HL-60/S4 treated with phorbol 12-myristate 13-acetate at 8.2 ng/mL for 4 days and 3 days (cell line): Measurements from ENCODE around the gene EHMT1.

ENCODE experiments used
- in situ Hi-C: fragments of 300-500 bp; cut with MboI; formaldehyde crosslinking; loops from 2 replicates; pipeline ENCODE4 v1.15.0; 2022; ENCODE audit warnings: low sequenced_read_pairs

Gene EHMT1

DNA sequence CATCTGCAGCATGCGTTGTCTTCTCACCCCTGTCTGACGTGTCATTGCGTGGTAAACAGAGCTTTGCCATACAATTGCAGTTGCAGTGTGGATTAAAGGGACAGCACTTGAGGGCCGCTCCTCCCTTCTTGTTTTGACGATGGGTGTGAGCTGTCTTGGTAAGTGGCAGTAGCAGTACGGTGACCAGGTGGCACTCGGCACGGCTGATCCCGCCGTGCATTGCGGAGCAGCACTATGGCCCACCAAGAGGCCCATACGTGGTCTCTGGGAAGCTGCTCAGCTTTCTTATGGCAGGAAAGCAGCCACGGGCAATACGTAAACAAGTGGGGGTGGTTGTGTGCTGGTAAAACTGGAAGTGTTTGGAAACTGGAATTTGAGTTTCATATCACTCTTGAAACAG is 25.1 kb downstream of the EHMT1 start:
- in situ Hi-C loops: no loop called here

DNA sequence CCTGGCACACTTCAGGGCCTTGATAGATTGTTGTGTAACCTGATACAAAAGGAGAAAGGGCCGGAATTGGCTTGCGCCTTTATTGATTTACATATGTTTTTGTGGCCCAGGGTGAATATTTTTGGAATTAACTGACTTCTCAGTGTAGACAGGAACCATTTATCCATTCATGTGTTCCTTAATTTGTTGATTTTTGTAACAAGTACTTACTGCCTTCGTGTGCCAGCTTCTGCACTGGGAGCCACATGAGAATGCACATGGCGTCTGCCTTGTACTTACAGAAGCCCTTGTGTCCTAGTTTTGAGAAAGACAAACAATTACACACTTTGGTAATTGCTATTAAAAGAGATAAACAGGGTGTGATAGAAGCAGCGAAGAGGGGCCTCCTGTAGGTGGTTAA is 26.4 kb downstream of the EHMT1 start:
- in situ Hi-C loops: no loop called here

GRCh38 chr9:137646341-137646740 is 27.5 kb downstream of the EHMT1 start:
- in situ Hi-C loops: no loop called here

DNA sequence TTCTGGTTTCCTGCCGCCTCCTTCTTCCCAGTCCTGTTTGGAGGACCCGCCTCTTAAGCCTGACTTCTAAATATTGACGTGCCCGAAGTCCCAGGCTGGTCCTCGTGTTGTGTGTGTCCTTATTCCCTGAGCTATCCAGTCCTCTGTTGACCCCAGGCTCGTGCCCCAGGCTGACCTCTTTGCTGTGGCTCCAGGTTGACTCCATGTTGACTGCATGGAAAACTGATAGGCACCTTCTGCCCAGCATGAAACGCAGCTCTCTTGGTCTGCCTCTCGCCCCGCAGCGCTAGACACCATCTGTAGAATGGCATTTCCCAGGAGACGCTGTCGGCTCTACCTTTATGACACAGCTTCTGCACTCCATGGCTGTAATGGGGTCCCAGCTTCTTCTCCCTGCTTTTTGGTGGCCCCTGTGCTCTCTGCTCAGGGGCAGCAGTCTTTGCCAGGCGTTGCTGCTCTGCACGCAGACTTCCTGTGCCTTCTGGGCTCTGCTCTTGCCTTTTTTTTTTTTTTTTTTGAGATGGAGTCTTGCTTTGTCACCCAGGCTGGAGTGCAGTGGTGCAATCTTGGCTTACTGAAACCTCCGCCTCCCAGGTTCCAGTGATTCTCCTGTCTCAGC is 28.4 kb downstream of the EHMT1 start:
- in situ Hi-C loops: no loop called here

- in situ Hi-C loops: no loop called here
Measured at GRCh38 chr9:137648396-137648795, 29.6 kb downstream of the EHMT1 start.

DNA sequence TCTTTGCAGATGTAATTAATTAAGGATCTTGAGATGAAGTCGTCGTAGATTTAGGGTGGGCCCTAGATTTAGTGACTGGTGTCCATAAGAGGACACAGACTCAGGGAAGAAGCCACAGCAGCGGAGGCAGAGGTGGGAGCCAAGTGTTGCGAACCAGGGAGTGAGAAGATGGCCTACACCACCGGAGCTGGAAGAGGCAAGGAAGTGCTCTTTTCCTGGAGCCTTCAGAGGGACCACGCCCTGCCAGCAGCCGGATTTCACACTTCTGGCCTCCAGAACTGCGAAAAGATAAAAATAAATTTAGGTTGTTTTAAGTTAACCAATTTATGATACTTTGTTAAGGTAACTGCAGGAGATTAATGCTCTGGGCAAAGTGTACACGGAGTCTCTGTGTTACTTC is 30.7 kb downstream of the EHMT1 start:
- in situ Hi-C loops: no loop called here

DNA sequence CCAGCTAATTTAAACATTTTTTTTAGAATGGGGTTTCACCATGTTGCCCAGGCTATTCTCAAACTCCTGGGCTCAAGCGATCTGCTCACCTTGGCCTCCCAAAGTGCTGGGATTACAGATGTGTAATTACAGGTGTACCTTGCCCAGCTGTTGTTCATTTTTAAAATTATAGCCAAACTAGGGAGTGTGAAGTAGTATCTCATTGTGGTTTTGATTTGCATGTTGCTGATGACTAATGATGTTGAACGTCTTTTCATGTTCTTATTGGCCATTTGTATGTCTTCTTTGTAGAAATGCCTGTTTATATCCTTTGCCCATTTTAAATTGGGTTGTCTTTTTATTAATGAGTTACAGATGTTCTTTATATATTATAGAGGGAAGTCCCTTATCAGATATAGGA is 31.5 kb downstream of the EHMT1 start:
- in situ Hi-C loops: no loop called here

GRCh38 chr9:137650779-137651178 is 32.0 kb downstream of the EHMT1 start:
- in situ Hi-C loops: no loop called here

- in situ Hi-C loops: no loop called here
Measured at GRCh38 chr9:137656416-137656815, 37.6 kb downstream of the EHMT1 start.

DNA sequence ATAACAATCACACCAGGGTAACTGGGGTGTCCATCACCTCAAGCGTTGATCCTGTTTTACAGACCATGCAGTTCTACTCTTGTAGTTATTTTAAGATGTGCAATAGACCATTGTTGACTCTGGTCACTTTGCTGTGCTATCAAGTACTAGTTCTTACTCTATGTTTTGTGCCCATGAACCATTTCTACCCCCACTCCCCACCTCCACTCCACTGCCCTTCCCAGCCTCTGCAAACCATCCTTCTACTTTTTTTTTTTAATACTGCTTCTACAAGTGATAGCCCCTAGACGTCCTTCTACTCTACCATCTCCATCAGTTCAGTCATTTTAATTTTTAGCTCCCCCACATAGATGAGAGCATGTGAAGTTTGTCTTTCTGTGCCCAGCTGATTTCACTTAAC is 38.8 kb downstream of the EHMT1 start:
- in situ Hi-C loops: no loop called here

GRCh38 chr9:137658781-137659180 is 40.0 kb downstream of the EHMT1 start:
- in situ Hi-C loops: no loop called here

GRCh38 chr9:137660144-137660543 is 41.3 kb downstream of the EHMT1 start:
- in situ Hi-C loops: no loop called here

DNA sequence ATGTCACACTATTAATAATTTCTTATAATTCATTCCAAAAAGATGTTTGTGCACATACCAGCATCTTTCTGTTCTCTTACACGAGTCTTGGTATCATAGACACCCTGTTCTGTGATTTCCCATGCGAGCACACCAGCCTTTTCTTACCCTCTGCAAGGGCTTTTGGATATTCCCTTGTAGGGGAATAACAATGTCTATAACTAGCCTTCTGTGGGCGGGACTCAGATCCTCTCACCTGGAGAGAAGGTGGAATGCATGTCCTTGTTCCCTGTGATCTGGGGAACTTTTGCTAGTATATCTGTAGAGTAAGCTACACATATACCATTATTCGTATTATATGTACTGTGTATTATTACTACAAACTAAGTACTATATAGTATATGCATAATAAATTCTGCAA is 44.8 kb downstream of the EHMT1 start:
- in situ Hi-C loops: no loop called here

DNA sequence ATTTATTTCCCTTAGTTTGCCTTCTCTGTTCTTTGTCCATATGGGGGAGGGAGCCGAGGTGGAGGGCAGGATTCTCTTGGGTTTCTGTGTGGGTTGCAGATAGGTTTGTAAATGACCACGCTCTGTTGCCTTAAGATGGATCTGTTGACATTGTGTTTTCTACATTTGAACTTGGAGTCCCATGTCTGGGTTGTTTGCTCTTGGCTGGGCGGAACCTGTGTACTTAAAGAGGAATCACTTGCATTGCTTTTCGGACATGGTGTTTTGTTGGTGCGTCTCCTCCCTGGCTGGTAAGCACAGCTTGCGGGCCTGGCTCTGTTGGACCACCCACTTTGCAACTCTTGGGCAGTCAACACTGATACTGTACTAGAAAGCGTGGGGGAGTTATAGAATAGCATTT is 45.9 kb downstream of the EHMT1 start:
- in situ Hi-C loops: no loop called here

DNA sequence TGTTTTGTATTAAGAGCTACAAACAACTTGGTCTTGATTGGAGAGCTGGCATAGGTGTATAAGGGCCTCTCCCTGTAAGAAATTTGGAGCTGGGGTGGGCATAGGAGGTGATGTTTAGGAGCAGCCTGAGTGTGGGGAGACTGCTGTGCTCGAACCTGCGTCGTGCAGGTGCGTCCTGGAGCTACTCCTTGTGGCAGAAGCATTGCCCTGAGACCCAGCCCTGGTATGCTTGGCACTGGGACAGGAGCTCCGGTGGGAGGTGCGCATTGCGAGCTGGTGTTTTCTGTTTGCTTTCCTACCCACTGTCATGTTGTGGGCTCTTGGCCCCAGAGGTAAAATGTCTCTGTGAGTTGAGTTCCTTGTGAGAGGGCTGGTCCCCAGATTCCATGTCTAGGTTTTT is 46.4 kb downstream of the EHMT1 start:
- in situ Hi-C loops: no loop called here

- in situ Hi-C loops: no loop called here
Measured at GRCh38 chr9:137665697-137666512, 47.1 kb downstream of the EHMT1 start.

- in situ Hi-C loops: no loop called here
Measured at GRCh38 chr9:137666513-137666822, 47.7 kb downstream of the EHMT1 start.

GRCh38 chr9:137666955-137667670 is 48.3 kb downstream of the EHMT1 start:
- in situ Hi-C loops: no loop called here

DNA sequence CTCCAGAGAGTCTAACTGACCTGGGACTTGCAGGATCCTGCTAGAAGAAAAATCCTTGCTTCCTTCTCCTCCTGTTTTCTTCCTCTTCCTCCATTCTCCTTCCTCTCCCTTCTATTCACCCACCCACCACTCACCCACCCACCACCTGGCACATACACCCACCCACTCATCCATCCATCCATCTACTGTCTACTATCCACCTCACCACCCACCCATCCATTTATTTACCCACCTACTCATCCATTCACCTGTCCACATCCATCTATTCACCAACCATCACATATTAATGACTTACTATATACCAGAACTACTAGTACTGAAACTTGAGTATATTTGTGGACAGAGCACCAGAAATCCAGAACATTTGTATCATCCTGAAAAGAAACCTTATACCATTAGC is 49.4 kb downstream of the EHMT1 start:
- in situ Hi-C loops: no loop called here

DNA sequence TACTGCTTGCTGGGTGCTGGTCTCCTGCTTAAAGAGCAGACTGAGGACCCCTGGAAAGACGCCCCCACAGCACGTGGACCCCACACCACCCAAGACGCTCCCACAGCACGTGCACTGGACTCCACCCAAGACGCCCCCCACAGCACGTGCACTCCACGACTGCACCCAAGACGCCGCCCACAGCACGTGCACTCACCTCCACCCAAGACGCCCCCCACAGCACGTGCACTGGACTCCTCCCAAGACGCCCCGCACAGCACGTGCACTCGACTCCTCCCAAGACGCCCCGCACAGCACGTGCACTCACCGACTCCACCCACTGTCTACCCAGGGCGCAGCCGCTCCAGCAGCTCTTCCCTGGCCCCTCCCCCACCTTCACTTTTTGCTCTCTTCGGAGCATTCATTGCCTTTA is 50.5 kb downstream of the EHMT1 start:
- in situ Hi-C loops: no loop called here

DNA sequence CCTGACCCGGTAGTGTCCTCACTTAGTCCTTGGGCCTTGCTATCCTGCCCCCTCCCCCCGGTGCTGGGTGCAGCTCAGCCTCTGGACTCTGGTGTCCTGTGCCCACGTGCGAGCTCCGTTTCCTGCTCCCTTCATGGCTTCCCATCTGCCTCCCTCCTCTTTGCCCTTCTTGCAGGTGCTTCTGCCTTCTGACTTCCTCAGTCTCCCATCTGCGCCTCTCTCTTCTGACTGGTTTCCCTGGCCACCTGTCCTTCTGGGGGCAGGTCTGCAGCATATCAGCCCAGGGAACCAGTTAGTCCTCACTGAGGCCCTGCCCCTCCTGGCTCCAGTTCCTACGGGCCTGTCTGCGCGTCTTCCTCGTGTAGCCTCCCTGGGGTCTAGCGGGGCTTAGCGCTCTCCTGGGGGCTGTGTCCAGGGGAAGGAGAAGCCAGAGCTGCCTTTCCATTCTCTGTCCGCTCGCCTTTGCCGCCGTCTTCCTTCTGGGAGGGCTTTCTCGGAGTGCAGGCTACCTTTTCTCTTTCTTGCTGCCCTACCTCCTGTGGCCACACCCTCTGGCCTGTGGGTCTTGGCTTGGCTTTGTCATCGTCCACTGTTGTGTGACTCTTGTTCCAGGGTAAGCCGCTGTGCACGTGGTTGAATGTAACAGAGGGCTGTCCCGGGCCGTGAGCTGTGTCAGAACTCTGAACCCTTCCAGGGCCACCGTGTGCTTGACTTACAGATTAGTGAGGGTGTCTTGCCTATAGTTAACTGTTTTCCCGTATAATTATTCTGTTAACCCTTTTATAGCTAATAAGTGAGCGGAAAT is 51.8 kb downstream of the EHMT1 start:
- in situ Hi-C loops: no loop called here

GRCh38 chr9:137671196-137671538 is 52.4 kb downstream of the EHMT1 start:
- in situ Hi-C loops: no loop called here
